ENCODE measurements around the gene MBD3L5.
A peak's percentile ranks its signal among the peaks of the same experiment; 100 is the strongest.

Gene MBD3L5

GRCh38 chr19:7069904-7070226 lies 39.5 kb downstream of the MBD3L5 start:
- peak overlapping the region; percentile 95 for H3K9ac ChIP-seq (ENCODE audit: low read depth, low read length)
- H3K36me3 ChIP-seq (ENCODE audit: insufficient read depth, low read length), result peaks cover 31% of the 10 kb centered on the region
- no peaks in the 10 kb centered on the region for H3K9me3 ChIP-seq (replicated peaks; ENCODE audit: low read length)
- H3K27me3 ChIP-seq (ENCODE audit: control insufficient read depth, insufficient read depth, low read length), result no peaks in the 10 kb centered on the region
- peak overlapping the region; percentile 87 for H3K4me2 ChIP-seq (ENCODE audit: low read length)
- H3K4me1 ChIP-seq (ENCODE audit: control insufficient read depth, insufficient read depth, low read length), result peaks cover 5% of the 10 kb centered on the region
- peak overlapping the region; percentile 92 for H3K4me3 ChIP-seq (ENCODE audit: low read length)

GRCh38 chr19:7072541-7072940 lies 42.2 kb downstream of the MBD3L5 start:
- Histone ChIP-seq H3K36me3 (ENCODE audit: insufficient read depth, low read length) (peaks cover 56% of the 10 kb centered on the region), H3K9ac (ENCODE audit: low read depth, low read length) (no peak overlapping the region), H3K27me3 (ENCODE audit: control insufficient read depth, insufficient read depth, low read length) (no peaks in the 10 kb centered on the region), H3K4me1 (ENCODE audit: control insufficient read depth, insufficient read depth, low read length) (peaks cover 5% of the 10 kb centered on the region), H3K4me3 (ENCODE audit: low read length) (no peak overlapping the region), H3K9me3 (replicated peaks; ENCODE audit: low read length) (peaks cover 13% of the 10 kb centered on the region), H3K4me2 (ENCODE audit: low read length) (no peak overlapping the region)

GRCh38 chr19:7074705-7075282 lies 44.4 kb downstream of the MBD3L5 start:
- peaks cover 28% of the 10 kb centered on the region for H3K9me3 ChIP-seq (replicated peaks; ENCODE audit: low read length)
- no peaks in the 10 kb centered on the region for H3K27me3 ChIP-seq (ENCODE audit: control insufficient read depth, insufficient read depth, low read length)
- peaks cover 5% of the 10 kb centered on the region for H3K4me1 ChIP-seq (ENCODE audit: control insufficient read depth, insufficient read depth, low read length)
- H3K4me2 ChIP-seq (ENCODE audit: low read length), result no peak overlapping the region
- H3K9ac ChIP-seq (ENCODE audit: low read depth, low read length), result no peak overlapping the region
- H3K4me3 ChIP-seq (ENCODE audit: low read length), result no peak overlapping the region
- peaks cover 77% of the 10 kb centered on the region for H3K36me3 ChIP-seq (ENCODE audit: insufficient read depth, low read length)

- H3K4me1 ChIP-seq (ENCODE audit: control insufficient read depth, insufficient read depth, low read length), result no peaks in the 10 kb centered on the region
- peaks cover 85% of the 10 kb centered on the region for H3K36me3 ChIP-seq (ENCODE audit: insufficient read depth, low read length)
- H3K9me3 ChIP-seq (replicated peaks; ENCODE audit: low read length), result peaks cover 39% of the 10 kb centered on the region
- H3K4me3 ChIP-seq (ENCODE audit: low read length), result no peak overlapping the region
- no peak overlapping the region for H3K9ac ChIP-seq (ENCODE audit: low read depth, low read length)
- H3K27me3 ChIP-seq (ENCODE audit: control insufficient read depth, insufficient read depth, low read length), result no peaks in the 10 kb centered on the region
- no peak overlapping the region for H3K4me2 ChIP-seq (ENCODE audit: low read length)
Measured at GRCh38 chr19:7076151-7076550, 45.8 kb downstream of the MBD3L5 start.

- no peak overlapping the region for H3K4me3 ChIP-seq (ENCODE audit: low read length)
- H3K4me2 ChIP-seq (ENCODE audit: low read length), result no peak overlapping the region
- H3K27me3 ChIP-seq (ENCODE audit: control insufficient read depth, insufficient read depth, low read length), result no peaks in the 10 kb centered on the region
- no peak overlapping the region for H3K9ac ChIP-seq (ENCODE audit: low read depth, low read length)
- no peaks in the 10 kb centered on the region for H3K4me1 ChIP-seq (ENCODE audit: control insufficient read depth, insufficient read depth, low read length)
- peaks cover 92% of the 10 kb centered on the region for H3K36me3 ChIP-seq (ENCODE audit: insufficient read depth, low read length)
- H3K9me3 ChIP-seq (replicated peaks; ENCODE audit: low read length), result peaks cover 56% of the 10 kb centered on the region
Measured at GRCh38 chr19:7078008-7078407, 47.6 kb downstream of the MBD3L5 start.
